ENCODE measurements around the gene CMSS1.
A peak's percentile ranks its signal among the peaks of the same experiment; 100 is the strongest.
"Not testable (repeated sequence)": the region's sequence is repeated elsewhere in the genome, so short reads cannot be mapped to it uniquely, and the experiment has no call there.

Gene CMSS1

DNA sequence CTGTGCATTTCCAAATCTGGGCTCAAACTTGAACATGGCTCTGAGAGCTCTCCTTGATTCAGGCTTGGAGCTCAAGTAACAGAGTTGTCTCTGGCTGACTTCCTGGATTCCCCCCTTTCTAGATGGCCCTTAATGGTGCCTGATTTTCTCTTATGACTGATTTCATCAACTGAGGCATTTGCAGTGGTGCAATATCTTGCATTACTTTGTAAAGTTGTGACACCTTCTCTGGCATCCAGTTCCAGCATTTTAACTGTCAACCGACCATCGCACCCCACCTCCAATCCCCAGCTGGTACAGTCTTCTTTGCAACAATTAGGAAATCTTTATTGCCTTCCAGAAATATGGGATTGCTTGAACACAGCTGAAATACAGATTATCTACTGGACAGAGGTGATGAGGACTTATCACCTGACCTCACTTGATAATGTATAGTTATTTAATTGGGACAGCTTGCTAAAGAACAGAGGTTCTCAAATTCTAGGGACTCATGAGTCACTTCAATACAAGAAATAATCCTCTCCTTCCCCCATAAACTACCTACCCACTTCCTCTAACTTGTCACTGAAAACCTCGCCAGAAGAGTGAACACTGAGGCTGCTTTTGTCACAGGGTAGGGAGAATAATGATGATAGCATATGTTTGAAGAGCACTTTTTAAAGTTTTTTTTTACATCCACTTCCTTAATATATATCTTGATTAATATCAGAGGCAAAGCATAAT is 254.8 kb downstream of the CMSS1 start:
- DNase-seq, result no peak

DNA sequence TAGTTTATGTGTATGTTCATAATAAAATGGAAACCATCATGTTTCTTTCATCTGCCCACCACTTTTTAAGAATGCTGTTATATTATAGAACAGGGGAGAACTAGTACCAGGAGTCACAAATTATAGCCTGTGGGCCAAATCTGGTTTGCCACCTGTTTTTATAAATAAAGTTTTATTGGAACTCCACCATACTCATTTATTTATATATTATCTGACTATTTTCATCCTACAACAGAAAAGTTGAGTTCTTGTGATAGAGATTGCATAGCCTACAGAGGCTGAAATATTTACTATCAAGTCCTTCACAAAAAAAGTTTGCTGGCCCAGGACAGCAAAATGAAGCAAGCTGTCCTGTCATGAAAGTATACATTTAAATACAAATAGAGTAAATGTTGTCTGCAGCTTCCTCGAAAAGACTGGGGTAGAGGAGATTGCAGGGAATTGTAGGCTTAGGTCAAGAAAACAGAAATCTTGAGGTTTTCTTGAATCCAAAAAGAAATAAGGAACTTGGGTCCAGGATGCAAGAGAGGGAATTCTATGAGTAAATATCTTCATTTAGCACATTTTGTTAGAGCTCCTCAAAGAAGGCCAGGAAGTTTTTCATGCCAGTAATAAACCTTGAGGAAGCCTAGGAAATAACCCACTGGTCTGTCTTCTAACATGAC is 255.5 kb downstream of the CMSS1 start:
- DNase-seq, result no peak

DNA sequence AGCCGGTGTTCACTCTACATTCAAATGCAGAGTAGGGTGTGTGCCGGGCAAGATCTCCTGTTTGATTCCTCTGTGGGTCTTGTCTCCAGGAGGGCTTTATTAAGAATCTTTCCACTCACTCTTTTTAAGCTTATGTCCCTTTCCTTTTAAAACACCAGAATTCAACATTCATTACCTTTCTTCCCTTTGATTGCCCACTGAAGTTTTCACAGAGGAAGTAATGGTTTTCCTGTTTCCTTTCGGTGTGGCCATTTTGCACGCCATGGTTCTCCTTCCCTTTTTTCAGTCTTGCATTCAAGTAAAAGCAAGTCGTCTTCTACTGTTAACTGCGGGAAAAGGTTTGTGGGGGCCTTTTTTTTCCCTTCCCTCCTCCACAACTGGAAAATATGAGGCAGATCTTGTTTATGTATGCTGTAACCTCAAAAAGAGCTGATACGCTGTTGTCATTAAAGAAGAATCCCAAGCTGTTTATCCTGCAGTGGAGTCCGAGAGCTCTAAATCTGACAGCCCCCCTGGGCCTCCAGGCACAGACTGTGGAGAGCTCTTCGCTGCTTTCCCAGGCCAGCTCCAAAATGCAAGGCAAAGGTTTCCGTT is 256.1 kb downstream of the CMSS1 start:
- no peak for DNase-seq

DNA sequence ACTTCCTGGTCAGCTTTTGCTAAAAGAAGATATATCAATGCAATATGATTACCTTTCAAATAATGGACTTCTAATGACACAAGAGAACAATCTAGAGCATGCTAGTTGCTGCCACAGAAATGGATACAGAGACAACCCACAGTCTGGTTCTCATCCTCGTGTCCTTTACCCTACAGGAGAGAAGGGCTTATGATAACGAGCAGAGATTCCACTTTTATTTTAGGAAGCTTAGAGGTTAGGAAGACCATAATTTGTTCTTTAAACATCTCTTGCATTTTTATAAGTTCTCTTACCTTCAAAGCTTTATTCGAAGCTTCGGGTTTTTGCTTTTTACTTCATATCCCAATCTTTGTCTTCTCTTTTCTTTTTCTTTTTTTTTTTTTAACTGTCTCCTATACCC is 257.5 kb downstream of the CMSS1 start:
- DNase-seq, result no peak

DNA sequence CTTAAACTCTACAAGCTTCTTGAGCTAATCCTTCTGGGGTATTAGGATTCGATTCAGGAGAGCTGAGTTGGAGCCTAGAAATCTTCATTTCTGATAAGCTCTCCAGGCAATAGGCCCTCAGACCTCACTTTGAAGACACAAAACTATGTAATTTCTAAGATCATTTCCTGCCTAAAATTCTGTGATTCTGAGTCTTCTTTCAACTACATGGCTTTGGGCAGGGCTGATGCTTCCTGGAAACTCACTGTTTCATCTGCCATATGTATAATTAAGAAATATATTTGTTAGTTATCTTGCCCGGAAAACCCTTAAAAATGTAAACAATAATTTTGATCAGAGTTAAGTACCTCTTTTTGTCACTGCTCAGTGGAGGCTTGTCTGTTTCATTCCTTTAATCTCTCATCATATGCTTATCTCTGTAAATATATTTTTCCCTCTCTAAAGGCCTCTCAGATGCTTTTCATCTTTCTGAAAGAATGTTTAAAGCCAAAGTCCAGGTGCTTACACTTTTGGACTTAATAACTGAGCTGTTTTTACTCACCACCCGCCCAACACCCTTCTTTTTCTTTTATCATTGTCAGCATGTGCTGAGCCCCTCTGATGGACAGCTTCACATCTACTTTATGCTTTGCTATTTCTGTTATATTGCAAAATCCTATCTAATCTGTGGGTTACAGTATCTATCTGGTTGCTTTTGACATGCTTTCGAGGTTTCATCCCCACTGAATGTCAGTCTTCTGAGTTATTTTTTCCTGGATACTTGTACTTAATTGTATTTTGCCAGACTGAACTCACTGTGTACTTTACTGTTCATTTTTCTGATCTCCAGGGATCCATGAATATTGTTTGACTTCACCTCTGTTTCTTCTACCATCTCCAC is 258.4 kb downstream of the CMSS1 start:
- no peak for DNase-seq

DNA sequence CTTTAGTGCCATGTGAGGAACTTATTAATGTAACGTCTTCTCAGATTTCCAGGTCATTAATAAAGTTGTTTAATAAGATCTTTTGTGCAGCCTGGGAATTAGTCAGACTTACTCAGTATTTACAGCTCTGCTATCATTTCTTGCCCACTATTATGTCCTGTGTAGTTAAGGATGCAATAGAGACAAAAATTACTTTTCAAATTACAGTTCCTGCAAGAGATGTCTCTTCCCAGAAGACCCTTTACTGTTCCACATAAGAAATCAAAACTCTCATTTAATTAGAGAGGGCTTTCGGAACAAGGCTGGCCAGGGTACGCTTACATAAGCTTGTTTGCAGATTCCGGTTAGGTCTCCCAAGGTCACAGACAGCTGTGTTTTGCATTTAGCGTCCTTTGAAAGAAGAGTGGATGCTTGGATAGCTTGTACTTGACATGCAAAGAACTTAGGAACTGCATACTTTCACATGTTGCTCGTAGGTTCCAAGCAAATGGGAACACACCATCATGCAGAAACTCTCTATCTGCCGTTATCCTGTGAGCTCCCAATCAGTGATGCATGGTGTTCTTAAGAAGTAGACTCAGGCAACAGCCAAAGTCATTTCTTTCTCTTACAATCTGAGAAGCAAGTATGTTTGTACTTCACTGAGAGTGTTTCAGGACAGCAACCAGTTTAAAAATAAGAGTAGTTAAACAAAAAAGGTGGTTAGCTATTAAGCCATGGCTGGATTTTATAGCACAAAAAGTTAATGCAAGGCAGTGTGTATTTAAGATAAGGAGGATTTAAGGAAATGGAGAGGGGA is 259.3 kb downstream of the CMSS1 start:
- DNase-seq, result no peak

DNA sequence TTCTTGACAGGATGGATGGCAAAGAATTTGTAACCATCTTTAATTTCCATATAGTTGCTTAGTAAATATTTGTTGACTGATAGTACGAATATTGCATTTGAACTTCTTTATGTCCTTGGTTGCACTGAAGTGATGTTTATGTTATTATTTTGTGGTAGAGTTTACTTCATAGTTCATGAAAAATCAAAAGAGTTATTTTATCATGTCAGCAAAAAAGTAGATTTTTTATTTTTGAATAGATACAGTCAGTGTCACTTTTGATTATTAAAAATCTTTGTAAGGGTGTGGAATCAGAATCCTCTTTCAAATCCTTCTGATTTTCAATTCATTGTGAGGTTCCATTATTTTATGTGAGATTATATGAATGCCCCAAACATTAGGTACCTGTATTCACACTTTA is 261.7 kb downstream of the CMSS1 start:
- no peak for DNase-seq

DNA sequence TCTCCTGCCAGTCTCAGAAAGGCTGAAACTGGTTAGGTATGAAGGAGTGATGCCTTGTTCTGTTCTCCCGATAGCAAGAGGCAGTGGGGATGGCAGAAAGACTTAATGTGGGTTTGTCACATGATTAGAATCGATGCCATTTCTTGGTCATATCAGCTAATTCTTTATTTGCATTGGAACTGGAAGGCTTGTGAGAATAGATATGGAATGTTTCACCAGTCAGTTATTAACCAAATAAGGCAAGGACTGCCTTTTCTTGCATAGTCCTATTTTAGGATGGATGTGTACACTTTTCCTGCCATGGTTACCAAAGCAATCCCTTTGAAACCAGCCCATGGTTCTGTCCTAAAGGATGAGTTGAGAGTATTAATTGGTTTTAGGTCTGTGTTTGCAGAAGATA is 262.9 kb downstream of the CMSS1 start:
- DNase-seq, result no peak

DNA sequence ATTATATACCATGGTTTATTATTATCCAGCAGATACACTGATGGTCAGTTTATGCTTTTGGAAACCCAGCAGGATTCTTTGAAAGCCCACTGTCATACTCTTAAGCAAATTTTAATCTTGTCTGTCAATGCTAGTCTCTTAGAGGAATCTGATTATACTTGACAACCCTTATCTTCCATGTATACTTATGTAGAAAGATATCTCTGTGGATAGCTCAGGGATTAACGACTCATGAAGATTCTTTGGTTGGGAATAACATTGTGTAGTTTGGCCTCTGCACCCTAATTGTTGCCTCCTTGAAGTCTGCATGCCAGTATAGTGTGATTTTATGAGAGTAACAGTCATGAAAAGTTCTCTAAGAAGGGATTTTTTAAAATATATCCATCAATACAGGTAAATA is 263.6 kb downstream of the CMSS1 start:
- no peak for DNase-seq

DNA sequence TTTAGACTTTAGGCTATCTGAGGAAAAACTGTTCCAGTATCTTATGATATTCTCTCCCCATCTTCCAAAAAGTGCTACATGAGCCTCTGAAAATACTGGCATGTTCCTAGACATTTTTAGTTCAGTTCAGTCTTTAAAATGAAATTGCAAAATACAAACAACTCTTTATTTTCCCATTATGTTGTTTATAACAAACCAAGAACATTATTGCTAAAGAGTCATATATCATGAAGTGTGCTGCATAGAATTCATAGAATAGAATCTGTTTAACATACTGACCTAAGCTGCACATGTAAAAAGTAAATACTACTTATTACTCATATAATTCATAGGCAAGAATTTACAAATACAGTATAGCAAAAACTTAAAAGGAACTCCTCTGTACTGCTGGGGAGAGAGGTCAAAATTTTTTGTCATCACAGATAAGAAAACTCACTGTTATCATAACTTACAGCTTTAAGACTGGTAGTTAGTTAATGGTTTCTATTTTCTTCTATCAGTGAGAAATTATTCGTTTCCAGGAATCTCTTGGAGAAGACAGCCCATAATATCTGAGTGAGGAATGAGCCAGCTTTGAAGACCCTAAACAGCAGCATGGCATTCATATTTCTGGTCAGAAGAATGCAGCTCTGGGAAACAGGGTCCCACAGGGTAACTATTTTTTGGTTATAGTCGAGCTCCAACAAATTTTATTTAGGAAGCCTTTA is 264.5 kb downstream of the CMSS1 start:
- no peak for DNase-seq

DNA sequence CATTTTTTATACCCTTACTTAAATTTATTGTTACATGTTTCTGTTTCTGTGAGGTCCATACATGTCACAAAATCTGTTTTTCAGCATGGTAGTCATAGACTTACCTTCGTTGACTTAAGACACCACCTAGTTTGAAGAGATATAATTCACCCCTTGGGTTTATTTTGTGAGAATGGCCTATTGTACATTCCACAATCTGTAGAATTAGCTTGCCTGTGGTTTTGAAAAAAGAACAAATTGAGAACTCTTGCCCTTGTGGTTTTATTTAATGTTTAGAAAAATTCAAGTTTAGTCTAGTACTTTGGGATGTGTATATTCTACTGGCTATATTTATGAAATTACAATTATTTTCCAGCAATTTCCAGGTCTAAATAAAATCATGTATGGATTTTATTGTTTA is 265.1 kb downstream of the CMSS1 start:
- DNase-seq, result no peak

DNA sequence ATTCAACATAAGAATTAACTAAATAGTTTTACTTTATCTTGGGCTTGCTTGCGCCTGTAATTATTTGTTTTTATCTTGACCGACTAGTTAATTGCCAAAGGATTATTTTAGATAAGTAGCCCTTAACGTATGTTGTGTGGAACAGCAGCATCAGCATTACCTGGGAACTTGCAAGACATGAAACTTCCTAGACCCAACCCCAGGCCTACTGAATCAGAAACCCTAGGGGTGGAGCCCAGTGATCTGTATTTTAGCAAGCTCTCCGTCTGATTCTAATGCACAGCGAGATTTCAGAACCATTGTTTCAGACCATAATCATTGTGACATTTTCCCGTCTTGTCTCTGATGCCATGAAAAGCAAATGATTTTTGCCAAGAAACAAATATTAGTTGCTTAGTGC is 265.5 kb downstream of the CMSS1 start:
- no peak for DNase-seq

DNA sequence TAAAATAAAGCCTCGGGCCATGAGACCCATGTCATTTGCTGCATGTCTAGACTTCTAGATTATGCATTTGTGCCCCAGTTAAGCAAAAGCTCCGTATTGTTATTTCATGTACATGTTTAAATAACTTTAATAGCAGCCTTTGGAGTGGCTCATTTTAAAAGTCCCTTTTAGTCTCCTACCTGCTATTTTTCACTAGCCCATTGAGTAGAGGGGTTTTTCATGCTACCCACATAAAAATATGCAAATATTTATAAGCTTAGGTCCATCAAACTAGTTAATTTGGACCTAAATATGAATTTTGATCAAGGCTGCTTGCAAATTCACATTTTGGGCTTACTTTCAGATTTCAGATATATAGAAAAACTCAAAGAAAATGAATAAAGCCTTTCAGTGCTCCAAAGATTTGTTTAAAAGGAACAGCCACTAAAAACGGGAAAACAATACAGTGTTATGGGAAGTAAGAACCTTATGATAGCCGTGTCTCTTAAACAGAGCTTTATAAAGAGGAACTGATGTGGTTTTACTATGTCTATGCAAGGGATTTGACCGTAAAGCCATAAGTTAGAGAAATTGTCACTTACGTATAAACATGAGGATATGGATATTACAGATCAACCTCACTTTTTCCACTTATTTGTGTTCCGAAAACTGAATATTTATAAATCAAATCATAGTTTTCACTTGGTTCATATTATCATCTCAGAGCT is 266.6 kb downstream of the CMSS1 start:
- no peak for DNase-seq

DNA sequence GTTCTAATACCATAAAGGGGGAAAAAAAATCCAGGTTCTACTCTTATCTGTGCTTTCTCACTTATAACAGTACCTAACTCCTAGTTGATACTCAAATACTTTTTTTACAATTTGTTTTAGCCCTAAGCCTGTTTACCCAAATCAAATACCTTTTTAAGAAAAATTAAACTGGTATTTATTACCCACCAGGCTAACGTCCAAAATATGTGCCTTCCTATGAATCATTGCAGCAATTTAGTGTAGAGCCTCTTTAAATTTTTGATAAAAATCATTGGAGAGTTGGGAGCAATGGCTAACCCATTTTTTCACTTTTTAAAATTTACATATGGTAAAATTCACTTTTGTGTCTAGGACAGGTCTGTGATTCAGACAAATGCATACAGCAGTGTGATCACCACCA is 268.7 kb downstream of the CMSS1 start:
- no peak for DNase-seq

DNA sequence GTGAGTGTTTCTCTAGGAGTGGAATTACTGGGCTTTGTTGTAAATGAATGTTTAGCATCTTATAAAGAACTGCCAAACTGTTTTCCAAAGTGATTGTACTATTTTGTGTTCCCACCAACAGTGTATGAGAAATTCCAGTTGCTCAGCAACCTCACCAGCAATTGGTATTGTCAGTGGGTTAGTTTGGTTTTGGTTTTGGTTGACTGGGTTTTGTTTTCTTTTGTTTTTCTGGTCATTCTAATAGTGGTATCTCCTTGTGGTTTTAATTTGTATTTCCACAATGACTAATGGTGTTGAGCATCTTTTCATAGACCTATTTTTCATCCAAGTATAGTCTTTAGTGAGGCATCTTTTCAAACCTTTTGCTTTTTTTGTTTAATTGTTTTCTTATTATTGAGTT is 269.5 kb downstream of the CMSS1 start:
- no peak for DNase-seq

DNA sequence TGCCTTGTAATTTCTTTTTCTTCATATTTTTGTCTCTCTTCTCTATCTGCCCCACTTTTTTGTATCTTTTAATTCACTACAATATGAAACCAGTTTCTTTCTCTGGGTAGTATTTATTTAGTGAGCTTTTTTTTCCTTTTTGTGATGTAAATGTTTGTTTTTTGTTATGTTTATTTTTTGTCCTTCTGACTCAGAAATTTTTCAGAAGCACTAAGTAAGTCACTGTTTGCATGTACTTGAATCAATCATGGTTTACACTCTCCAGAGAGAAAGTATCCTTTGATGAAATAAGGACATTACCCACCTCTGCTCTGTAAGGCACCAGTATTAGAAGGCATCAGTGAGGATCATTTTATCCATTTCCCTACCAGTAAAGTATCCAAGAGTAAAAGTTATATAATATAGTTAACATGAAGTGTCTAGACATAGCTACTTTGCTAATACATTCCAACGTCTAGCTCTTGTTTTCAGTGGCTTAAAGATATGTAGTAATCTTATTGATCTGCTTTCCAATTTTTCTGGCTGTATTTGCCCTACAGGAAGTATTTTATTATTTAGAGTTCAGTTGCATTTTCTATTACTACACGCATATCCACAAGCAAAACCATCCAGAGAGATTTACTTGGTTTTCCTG is 271.2 kb downstream of the CMSS1 start:
- no peak for DNase-seq

DNA sequence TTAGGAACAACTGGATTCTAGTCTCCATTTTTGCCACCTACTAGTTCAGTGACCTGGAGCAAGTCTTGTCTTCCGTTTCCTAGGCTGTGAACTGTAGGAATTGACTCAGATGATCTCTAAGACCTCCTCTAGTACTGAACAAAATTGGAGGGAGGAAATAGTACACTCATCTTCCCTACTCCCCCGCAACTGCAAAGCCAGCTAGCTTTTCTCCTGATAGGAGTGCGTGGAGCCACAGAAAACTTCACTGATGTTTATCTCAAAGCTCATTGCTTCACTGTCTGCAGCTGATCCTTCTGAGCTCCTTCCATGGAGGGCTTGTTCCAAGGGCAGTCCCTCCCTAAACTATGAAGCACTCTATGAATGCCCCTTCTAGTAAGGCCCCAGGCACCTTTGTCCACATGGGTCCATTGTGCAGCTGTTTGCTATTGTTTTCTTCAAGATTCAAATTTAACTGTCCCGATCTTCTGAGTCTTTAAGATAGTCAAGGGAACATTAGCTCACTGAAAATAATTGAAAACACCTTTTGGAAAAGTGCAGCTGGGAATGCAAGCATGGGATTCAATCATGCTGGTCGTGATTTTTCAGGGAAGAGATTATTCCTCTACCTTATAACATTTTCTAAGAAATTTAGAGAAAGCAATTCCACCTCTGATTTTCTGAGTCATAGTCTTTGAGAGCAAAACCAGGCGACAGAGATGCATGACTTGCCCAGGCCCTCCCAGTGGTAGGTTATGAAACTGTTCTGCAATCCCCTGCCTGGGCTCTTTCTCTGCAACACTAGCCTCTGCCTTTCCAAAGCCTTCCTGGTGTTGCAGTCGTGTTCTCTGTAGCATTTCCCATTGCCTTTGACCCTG is 272.4 kb downstream of the CMSS1 start:
- DNase-seq, result peak; percentile 9

DNA sequence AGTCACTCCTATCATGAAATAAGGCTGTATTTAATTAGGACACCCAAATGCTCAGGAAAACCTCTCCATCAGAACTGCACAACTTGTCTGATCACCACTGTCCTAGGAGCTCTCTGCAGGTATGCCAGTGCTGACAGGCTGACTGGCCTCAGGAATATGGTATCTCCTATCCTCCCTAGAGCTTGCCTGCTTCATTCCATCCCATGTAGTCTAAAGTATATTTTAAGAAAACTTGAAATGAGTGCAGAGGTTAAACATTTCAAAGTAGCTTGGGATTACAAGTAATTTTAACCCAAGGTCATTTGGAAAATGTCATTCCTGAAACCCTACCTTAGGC is 273.0 kb downstream of the CMSS1 start:
- no peak for DNase-seq

DNA sequence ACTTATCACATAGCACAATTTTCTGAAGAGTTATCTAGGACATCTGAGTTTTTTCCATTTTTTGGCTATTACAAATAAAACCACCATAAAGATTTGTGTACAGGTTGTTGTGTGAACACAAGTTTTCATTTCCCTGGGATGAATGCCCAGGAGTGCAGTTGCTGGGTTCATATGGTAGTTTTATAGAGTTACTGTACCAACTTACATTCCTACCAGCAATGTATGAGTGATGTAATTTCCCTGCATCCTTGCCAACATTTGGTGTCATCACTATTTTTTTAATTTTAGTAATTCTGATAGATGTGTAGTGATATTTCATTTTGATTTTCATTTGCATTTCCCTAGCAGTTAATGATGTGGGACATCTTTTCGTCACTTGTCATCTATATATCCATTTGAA is 276.2 kb downstream of the CMSS1 start:
- DNase-seq, result no peak

DNA sequence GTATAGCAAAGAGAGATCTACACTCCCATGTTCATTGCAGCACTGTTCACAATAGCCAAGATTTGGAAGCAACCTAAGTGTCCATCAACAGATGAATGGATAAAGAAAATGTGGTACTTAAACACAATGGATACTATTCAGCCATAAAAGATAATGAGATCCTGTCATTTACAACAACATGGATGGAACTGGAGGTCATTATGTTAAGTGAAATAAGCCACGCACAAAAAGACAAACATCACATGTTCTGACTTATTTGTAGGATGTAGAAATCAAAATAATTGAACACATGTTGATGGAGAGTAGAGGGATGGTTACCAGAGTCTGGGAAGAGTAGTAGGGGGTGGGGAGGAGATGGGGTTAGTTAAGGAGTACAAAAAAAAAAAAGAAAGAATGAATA is 278.6 kb downstream of the CMSS1 start:
- not testable (repeated sequence) for DNase-seq
